Measurements from ENCODE around the gene RNF114. TPM values are rescaled to one million over a fixed set of nuclear protein-coding genes. Genes with fewer than 3 reads are reported as not detected.

The RNF114 gene
- total and polyA plus RNA-seq, 8 donors, result 60.8 to 70.9 (median 65.6) TPM

- peak; percentile 66 for ATAC-seq
- intact Hi-C loops (cut with DNase I), result no loop called here
- TF ChIP-seq CTCF (IDR thresholded peaks at IDR 0.05), result no peak
These were observed 67.1 kb downstream of the RNF114 start for GRCh38 chr20:50003253-50003656.

More at GRCh38 chr20:50003253-50003656, 67.1 kb downstream of the RNF114 start:
- Histone ChIP-seq H3K4me3 (no peak overlapping the region), H3K9me3 (no peaks in the 10 kb centered on the region), H3K36me3 (no peaks in the 10 kb centered on the region), H3K27ac (no peak overlapping the region), H3K4me1 (peaks cover 0 to 64% of the 10 kb centered on the region in 2 donors), H3K27me3 (no peaks in the 10 kb centered on the region)
- DNase-seq, result no peak

Other genes with a start within 250 kb of the RNF114 start
- 10 to 100 TPM; 38.4 to 51.0 TPM for gene B4GALT5, start 222.5 kb upstream of the RNF114 start, total RNA-seq
- 10 to 100 TPM; 40.4 to 47.6 (median 45.8) TPM for gene B4GALT5, start 222.5 kb upstream of the RNF114 start, polyA plus RNA-seq (ENCODE audit: insufficient read length in 6 of 6)
- 10 to 100 TPM in 1 of 2 donors, 1 to 10 TPM in 1; 8.4 to 16.7 TPM for gene SLC9A8, start 123.6 kb upstream of the RNF114 start, total RNA-seq
- 10 to 100 TPM in 1 of 6 donors, 1 to 10 TPM in 5; 7.5 to 10.4 (median 8.8) TPM for gene SLC9A8, start 123.6 kb upstream of the RNF114 start, polyA plus RNA-seq (ENCODE audit: insufficient read length in 6 of 6)
- 1 to 10 TPM; 6.9 to 7.1 TPM for gene SPATA2, start 20.9 kb upstream of the RNF114 start, total RNA-seq
- 10 to 100 TPM in 1 of 6 donors, 1 to 10 TPM in 5; 7.3 to 10.1 (median 8.3) TPM for gene SPATA2, start 20.9 kb upstream of the RNF114 start, polyA plus RNA-seq (ENCODE audit: insufficient read length in 6 of 6)
- gene SNAI1, start 46.6 kb downstream of the RNF114 start, total RNA-seq, result 1 to 10 TPM; 2.8 to 4.1 TPM
- 10 to 100 TPM in 1 of 6 donors, 1 to 10 TPM in 5; 6.7 to 12.2 (median 9.4) TPM for gene SNAI1, start 46.6 kb downstream of the RNF114 start, polyA plus RNA-seq (ENCODE audit: insufficient read length in 6 of 6)
- 10 to 100 TPM; 72.6 to 74.6 TPM for gene UBE2V1, start 176.8 kb downstream of the RNF114 start, total RNA-seq
- gene UBE2V1, start 176.8 kb downstream of the RNF114 start, polyA plus RNA-seq (ENCODE audit: insufficient read length in 6 of 6), result 100 to 1,000 TPM; 144 to 178 (median 156) TPM
- gene PEDS1, start 217.3 kb downstream of the RNF114 start, total RNA-seq, result 10 to 100 TPM; 37.9 to 39.9 TPM
- gene PEDS1, start 217.3 kb downstream of the RNF114 start, polyA plus RNA-seq (ENCODE audit: insufficient read length in 6 of 6), result 10 to 100 TPM; 27.5 to 32.9 (median 31.2) TPM

Measured in left lung (tissue), 10 donors.